Spleen (tissue), 11 donors: ENCODE results near the gene TMEM30B. TPM values are rescaled to one million over a fixed set of nuclear protein-coding genes. Genes with fewer than 3 reads are reported as not detected.
"Not testable (repeated sequence)": the region's sequence is repeated elsewhere in the genome, so short reads cannot be mapped to it uniquely, and the experiment has no call there.

ENCODE experiments used
- DNase-seq: peaks from one replicate; pipeline ENCODE4 v3.0.0-alpha.2; 2020
- H3K27ac ChIP-seq, 8 donors: fragments of 200-600 bp; sonication (generic) in 7 of 8; 1 replicate in 4 of 8; 2 replicates in 4 of 8; pipeline versions ENCODE4 v1.5.0 to v1.8.0; 2016 to 2021; ENCODE audit warnings: inconsistent platforms in 4 of 8, mild to moderate bottlenecking in 4 of 8, moderate library complexity in 1 of 8
- H3K27me3 ChIP-seq, 7 donors: fragments of 200-600 bp; sonication (generic) in 6 of 7; replicated peaks in 1 of 7; 1 replicate in 4 of 7; 2 replicates in 3 of 7; pipeline versions ENCODE4 v1.5.0 to v1.8.0; 2016 to 2021; ENCODE audit warnings: inconsistent platforms in 3 of 7, mild to moderate bottlenecking in 1 of 7
- H3K36me3 ChIP-seq, 6 donors: fragments of 200-600 bp; sonication (generic) in 5 of 6; 1 replicate in 4 of 6; 2 replicates in 2 of 6; pipeline versions ENCODE4 v1.5.0 to v1.8.0; 2016 to 2021; ENCODE audit warnings: inconsistent platforms in 2 of 6
- H3K4me1 ChIP-seq, 6 donors: fragments of 200-600 bp; sonication (generic) in 5 of 6; 1 replicate in 3 of 6; 2 replicates in 3 of 6; pipeline versions ENCODE4 v1.5.0 to v1.8.0; 2016 to 2021; ENCODE audit warnings: inconsistent platforms in 3 of 6
- H3K4me3 ChIP-seq, 8 donors: fragments of 200-600 bp; sonication (generic) in 7 of 8; 1 replicate in 4 of 8; 2 replicates in 4 of 8; pipeline versions ENCODE4 v1.5.0 to v1.8.0; 2016 to 2021; ENCODE audit warnings: inconsistent platforms in 4 of 8, mild to moderate bottlenecking in 4 of 8, moderate library complexity in 2 of 8
- H3K9me3 ChIP-seq, 8 donors: fragments of 200-600 bp; sonication (generic) in 7 of 8; 1 replicate in 4 of 8; 2 replicates in 4 of 8; pipeline versions ENCODE4 v1.5.0 to v1.8.0; 2016 to 2021; ENCODE audit warnings: inconsistent platforms in 4 of 8
- POLR2A ChIP-seq, 3 donors: fragments of 450-650 bp; IDR thresholded peaks; one replicate each; pipeline ENCODE4 v1.5.1; 2017; ENCODE audit warnings: antibody characterized with exemption in 3 of 3, mild to moderate bottlenecking in 1 of 3
- POLR2AphosphoS5 ChIP-seq, 3 donors: sonication (generic); formaldehyde crosslinking; IDR thresholded peaks; one replicate each; pipeline ENCODE4 v1.5.1; 2017; ENCODE audit warnings: antibody characterized with exemption in 3 of 3
- WGBS, 5 donors: extraction: QIAGEN DNeasy Blood & Tissue Kit in 3 of 5; methylation state at CpG; one replicate each; pipeline versions ENCODE4 v1.1.5 to v1.1.7; 2013 to 2018; 5-methylcytosine and 5-hydroxymethylcytosine counted together
- intact Hi-C: fragments of 100-400 bp; cut with DNase I; formaldehyde crosslinking; loops from one replicate; pipeline ENCODE4 v1.15.0; 2023; ENCODE audit warnings: low total_unique reads
- polyA plus RNA-seq, 3 donors: library from polyadenylated mRNA; stranded (reverse); fragments of 200-250 nt; gene quantifications; one replicate each; pipeline ENCODE4 v1.2.1, GENCODE V29; 2013
- total RNA-seq, 7 donors: library from RNA; depleted of rRNA in 3 of 7; stranded (reverse); fragments of >200 nt in 3 of 7; fragmentation: NEBNext Ultra II Directional in 4 of 7; extraction: Animal tissue kit (Norgen Biotek cat#: 25700) in 4 of 7; gene quantifications; one replicate each; pipeline versions ENCODE4 v1.1.0 to v1.2.1, GENCODE V29; 2016 to 2021
- TF ChIP-seq, protein P1 (sequence below), 11 experiments: fragments of 200-600 bp in 7 of 11; fragments of 450-650 bp in 4 of 11; sonication (generic) in 4 of 11; IDR thresholded peaks in 8 of 11; conservative IDR thresholded peaks in 3 of 11; 1 replicate in 7 of 11; 2 replicates in 4 of 11; pipeline versions ENCODE4 v1.4.0 to v1.8.0; 2016 to 2021; ENCODE audit warnings: antibody characterized with exemption in 11 of 11, inconsistent platforms in 4 of 11, mild to moderate bottlenecking in 1 of 11
- donor health status: healthy with polysubstance abuse.
- donor health status: DM: no; HTN: no; CAD: no; lungs with moderate emphysema.
- donor health status: DM: no; HTN: no; CAD: no.
- donor health status: Bipolar disorder and iron deficiency.
- donor health status: healthy.
- donor health status: DM: no; HTN: no; CAD: no.
- donor health status: DM: yes; HTN: yes; CAD: no.

TMEM30B gene
- total and polyA plus RNA-seq, 10 donors, result 0.17 to 1.0 (median 0.59) TPM

DNA sequence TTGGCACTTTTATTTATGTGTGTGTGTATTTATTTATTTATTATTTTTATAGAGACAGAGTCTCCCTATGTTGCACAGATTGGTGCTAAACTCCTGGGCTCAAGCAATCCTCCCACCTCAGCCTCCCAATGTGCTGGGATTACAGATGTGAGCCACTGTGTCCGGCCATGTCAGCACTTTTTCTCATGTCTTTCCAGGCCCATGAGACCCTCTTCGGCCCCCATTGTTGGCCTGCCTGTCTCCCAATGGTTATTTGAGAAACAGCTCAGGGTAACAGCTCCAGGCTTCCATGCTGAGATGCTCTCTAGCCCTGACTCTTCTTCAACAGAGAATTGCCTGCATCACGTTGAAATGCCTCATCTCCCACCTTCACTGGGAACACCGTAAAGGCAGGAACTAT, 34.4 kb downstream of the TMEM30B start:
- H3K4me1 ChIP-seq, result no peaks in the 10 kb centered on the region
- DNase-seq, result no peak
- WGBS, 5 donors, result 81 to 90% (median 88%) methylated on average over 4 of the region's 4 CpGs
- H3K27me3 ChIP-seq, result peaks cover 0 to 18% (median 0%) of the 10 kb centered on the region in 7 donors
- intact Hi-C loops, result no loop called here
- TF ChIP-seq, protein P1, sequence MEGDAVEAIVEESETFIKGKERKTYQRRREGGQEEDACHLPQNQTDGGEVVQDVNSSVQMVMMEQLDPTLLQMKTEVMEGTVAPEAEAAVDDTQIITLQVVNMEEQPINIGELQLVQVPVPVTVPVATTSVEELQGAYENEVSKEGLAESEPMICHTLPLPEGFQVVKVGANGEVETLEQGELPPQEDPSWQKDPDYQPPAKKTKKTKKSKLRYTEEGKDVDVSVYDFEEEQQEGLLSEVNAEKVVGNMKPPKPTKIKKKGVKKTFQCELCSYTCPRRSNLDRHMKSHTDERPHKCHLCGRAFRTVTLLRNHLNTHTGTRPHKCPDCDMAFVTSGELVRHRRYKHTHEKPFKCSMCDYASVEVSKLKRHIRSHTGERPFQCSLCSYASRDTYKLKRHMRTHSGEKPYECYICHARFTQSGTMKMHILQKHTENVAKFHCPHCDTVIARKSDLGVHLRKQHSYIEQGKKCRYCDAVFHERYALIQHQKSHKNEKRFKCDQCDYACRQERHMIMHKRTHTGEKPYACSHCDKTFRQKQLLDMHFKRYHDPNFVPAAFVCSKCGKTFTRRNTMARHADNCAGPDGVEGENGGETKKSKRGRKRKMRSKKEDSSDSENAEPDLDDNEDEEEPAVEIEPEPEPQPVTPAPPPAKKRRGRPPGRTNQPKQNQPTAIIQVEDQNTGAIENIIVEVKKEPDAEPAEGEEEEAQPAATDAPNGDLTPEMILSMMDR (IDR thresholded peaks at IDR 0.05 in 8 of 11, conservative IDR thresholded peaks at IDR 0.05 in 3 of 11), result no peak
- TF ChIP-seq POLR2AphosphoS5 (IDR thresholded peaks at IDR 0.05), result no peak
- TF ChIP-seq POLR2A (IDR thresholded peaks at IDR 0.05), result no peak
- H3K36me3 ChIP-seq, result no peaks in the 10 kb centered on the region
- H3K4me3 ChIP-seq, result no peak overlapping the region
- no peak overlapping the region for H3K27ac ChIP-seq
- peaks cover 0 to 1% (median 0%) of the 10 kb centered on the region in 8 donors for H3K9me3 ChIP-seq

DNA sequence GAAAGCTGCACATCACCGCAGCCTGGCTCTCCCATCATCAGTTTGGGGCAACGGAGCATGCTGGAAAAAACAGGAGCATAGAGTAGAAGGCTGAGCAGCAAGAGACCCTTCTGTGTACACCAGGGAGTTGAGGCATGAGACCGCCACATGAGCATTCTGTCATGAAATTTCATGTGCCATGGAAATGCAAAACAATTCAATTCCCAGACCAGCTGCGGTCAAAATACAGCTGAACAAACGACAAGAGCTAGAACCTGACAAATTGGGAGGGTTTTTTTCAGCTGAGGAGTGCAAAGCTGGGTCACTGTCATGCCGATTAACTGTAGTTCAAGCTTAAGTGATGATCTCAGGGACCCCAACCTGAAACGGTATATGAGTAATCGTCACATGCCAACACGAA, 37.1 kb downstream of the TMEM30B start:
- peaks cover 0 to 24% (median 0%) of the 10 kb centered on the region in 7 donors for H3K27me3 ChIP-seq
- WGBS, 5 donors, result 82 to 89% (median 83%) methylated on average over 9 of the region's 9 CpGs
- H3K9me3 ChIP-seq, result peaks cover 0 to 23% (median 17%) of the 10 kb centered on the region in 8 donors
- no peak for TF ChIP-seq POLR2A (IDR thresholded peaks at IDR 0.05)
- TF ChIP-seq, protein P1 (IDR thresholded peaks at IDR 0.05 in 8 of 11, conservative IDR thresholded peaks at IDR 0.05 in 3 of 11), result no peak
- no peak for TF ChIP-seq POLR2AphosphoS5 (IDR thresholded peaks at IDR 0.05)
- H3K36me3 ChIP-seq, result no peaks in the 10 kb centered on the region
- H3K4me3 ChIP-seq, result no peak overlapping the region
- DNase-seq, result no peak
- H3K4me1 ChIP-seq, result no peaks in the 10 kb centered on the region
- intact Hi-C loops, result no loop called here
- H3K27ac ChIP-seq, result no peak overlapping the region

DNA sequence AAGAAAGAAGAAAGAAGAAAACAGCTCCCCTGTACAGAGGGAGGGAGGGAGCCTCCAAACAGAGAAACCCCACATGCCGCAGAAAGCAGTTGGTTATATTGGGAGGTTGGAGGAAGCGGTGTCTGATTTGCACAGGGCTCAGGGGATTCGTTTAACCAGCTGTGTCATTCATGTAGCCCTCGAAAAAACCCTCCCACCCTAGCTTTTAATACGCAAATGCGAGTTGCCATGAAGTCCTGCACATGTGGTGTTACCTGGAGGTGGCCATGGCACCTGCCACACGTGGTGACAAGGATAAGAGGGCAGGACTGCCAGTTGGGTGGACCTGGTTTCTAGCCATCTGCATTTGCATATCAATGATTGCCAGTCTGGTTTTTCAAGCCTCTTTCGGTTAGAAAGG, 40.9 kb downstream of the TMEM30B start:
- intact Hi-C loops, result no loop called here
- Histone ChIP-seq H3K36me3 (no peaks in the 10 kb centered on the region), H3K9me3 (peaks cover 0 to 23% (median 17%) of the 10 kb centered on the region in 8 donors), H3K4me3 (no peak overlapping the region), H3K27me3 (peaks cover 0 to 32% (median 0%) of the 10 kb centered on the region in 7 donors), H3K4me1 (no peaks in the 10 kb centered on the region), H3K27ac (no peak overlapping the region)
- WGBS, 5 donors, result 69 to 77% (median 70%) methylated on average over 8 of the region's 8 CpGs
- TF ChIP-seq POLR2A (IDR thresholded peaks at IDR 0.05), result no peak
- TF ChIP-seq, protein P1 (IDR thresholded peaks at IDR 0.05 in 8 of 11, conservative IDR thresholded peaks at IDR 0.05 in 3 of 11), result no peak
- TF ChIP-seq POLR2AphosphoS5 (IDR thresholded peaks at IDR 0.05), result no peak
- no peak for DNase-seq

DNA sequence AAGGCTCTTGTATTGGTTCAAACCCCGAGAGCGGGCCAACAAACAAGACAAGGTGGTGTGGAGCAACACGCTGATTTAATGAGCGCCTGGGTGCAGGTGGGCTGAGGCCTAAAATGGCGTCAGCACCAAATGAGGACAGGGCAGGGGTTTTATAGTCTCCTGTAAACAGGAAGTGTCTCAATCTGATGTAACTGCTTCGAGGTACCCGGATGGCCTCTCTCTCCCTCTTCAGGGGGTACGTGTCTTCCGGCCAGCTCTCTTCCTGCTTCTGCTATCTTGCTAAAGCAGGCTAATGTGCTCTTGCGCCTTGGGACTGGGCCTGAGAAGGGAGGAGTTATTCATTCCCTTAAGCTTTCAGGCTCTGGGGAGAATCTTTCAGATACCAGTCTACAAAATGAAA, 41.9 kb downstream of the TMEM30B start:
- H3K4me3 ChIP-seq, H3K27ac ChIP-seq, DNase-seq, H3K36me3 ChIP-seq, H3K4me1 ChIP-seq, intact Hi-C loops: not testable (repeated sequence)
- peaks cover 0 to 23% (median 17%) of the 10 kb centered on the region in 8 donors for H3K9me3 ChIP-seq
- WGBS, 5 donors, result 56 to 72% (median 63%) methylated on average over 10 of the region's 10 CpGs
- H3K27me3 ChIP-seq, result peaks cover 0 to 36% (median 0%) of the 10 kb centered on the region in 7 donors
